ENCODE data around the gene FREM3. TPM values are rescaled to one million over a fixed set of nuclear protein-coding genes. Genes with fewer than 3 reads are reported as not detected.

The FREM3 gene
- total and polyA plus RNA-seq, 2 of the 8 experiments (the other 6 are each of a cell fraction or from before 2014, with no cell fraction given): 0.03 to 0.11 TPM

GRCh38 chr4:143585548-143585947 lies 114.9 kb downstream of the FREM3 start (continued):
- TF ChIP-seq CHD7 (IDR thresholded peaks at IDR 0.05; ENCODE audit: insufficient replicate concordance, low read length): no peak
- TF ChIP-seq CBX5 (IDR thresholded peaks at IDR 0.05; ENCODE audit: low read depth, low read length): no peak
- no peak for TF ChIP-seq SP2 (IDR thresholded peaks at IDR 0.05; ENCODE audit: low read length)
- no peak for TF ChIP-seq RBBP5 (IDR thresholded peaks at IDR 0.05; ENCODE audit: borderline replicate concordance, low read depth, low read length)
- no peak for TF ChIP-seq GTF2F1 (IDR thresholded peaks at IDR 0.05; ENCODE audit: borderline replicate concordance, low read depth, low read length)
- TF ChIP-seq CBX8 (IDR thresholded peaks at IDR 0.05; ENCODE audit: borderline replicate concordance, low read depth, low read length): no peak
- no peak for TF ChIP-seq TAF1 (IDR thresholded peaks at IDR 0.05; ENCODE audit: low read depth, low read length)
- TF ChIP-seq KDM5A (IDR thresholded peaks at IDR 0.05; ENCODE audit: low read length): no peak
- TF ChIP-seq ATF2 (IDR thresholded peaks at IDR 0.05; ENCODE audit: low read length): no peak
- no peak for TF ChIP-seq SIN3A (conservative IDR thresholded peaks at IDR 0.05 in 1 of 2, IDR thresholded peaks at IDR 0.05 in 1 of 2; ENCODE audit: low read depth in 1 of 2, low read length in 2 of 2)
